22Rv1 (cell line): ENCODE results near the gene CRB1.

Experiments
- H3K27ac ChIP-seq: fragments of 450-650 bp; 2 replicates; pipeline ENCODE4 v1.5.1; 2017
- CTCF ChIP-seq: fragments of 450-650 bp; IDR thresholded peaks from 2 replicates; pipeline ENCODE4 v1.5.1; 2017; ENCODE audit warnings: mild to moderate bottlenecking
- ZFX ChIP-seq: fragments of 450-650 bp; IDR thresholded peaks from 2 replicates; pipeline ENCODE4 v1.6.1; 2017; ENCODE audit warnings: antibody characterized with exemption, borderline replicate concordance

The CRB1 gene

GRCh38 chr1:197467881-197468280 is 199.8 kb downstream of the CRB1 start:
- TF ChIP-seq ZFX (no peak), CTCF (no peak)
- H3K27ac ChIP-seq = no peak overlapping the region

- TF ChIP-seq CTCF (no peak), ZFX (no peak)
- no peak overlapping the region for H3K27ac ChIP-seq
Measured at GRCh38 chr1:197468543-197469175, 200.6 kb downstream of the CRB1 start.

GRCh38 chr1:197469620-197470210 is 201.7 kb downstream of the CRB1 start:
- no peak for TF ChIP-seq ZFX
- no peak for TF ChIP-seq CTCF
- no peak overlapping the region for H3K27ac ChIP-seq

GRCh38 chr1:197470330-197470729 is 202.3 kb downstream of the CRB1 start:
- TF ChIP-seq CTCF (no peak), ZFX (no peak)
- H3K27ac ChIP-seq = no peak overlapping the region

GRCh38 chr1:197471248-197471985 is 203.4 kb downstream of the CRB1 start:
- H3K27ac ChIP-seq = no peak overlapping the region
- no peak for TF ChIP-seq ZFX
- no peak for TF ChIP-seq CTCF

GRCh38 chr1:197472141-197472540 is 204.1 kb downstream of the CRB1 start:
- TF ChIP-seq CTCF = no peak
- no peak for TF ChIP-seq ZFX
- H3K27ac ChIP-seq = no peak overlapping the region

- no peak for TF ChIP-seq CTCF
- TF ChIP-seq ZFX = no peak
- H3K27ac ChIP-seq = no peak overlapping the region
Measured at GRCh38 chr1:197480446-197480845, 212.4 kb downstream of the CRB1 start.
